Activated naive CD8-positive, alpha-beta T cell (primary cell): ENCODE results near the gene MAGEF1.
"Not testable (repeated sequence)": the region's sequence is repeated elsewhere in the genome, so short reads cannot be mapped to it uniquely, and the experiment has no call there.

ENCODE experiments used
- H3K27ac Mint-ChIP-seq: one replicate; pipeline ENCODE4 v1.8.0; 2021; ENCODE audit warnings: mixed read lengths
- H3K27me3 Mint-ChIP-seq: one replicate; pipeline ENCODE4 v1.8.0; 2021; ENCODE audit warnings: mixed read lengths
- H3K36me3 Mint-ChIP-seq: one replicate; pipeline ENCODE4 v1.8.0; 2021; ENCODE audit warnings: mixed read lengths
- H3K4me1 Mint-ChIP-seq: one replicate; pipeline ENCODE4 v1.8.0; 2021; ENCODE audit warnings: low read depth, mixed read lengths
- H3K4me3 Mint-ChIP-seq: one replicate; pipeline ENCODE4 v1.8.0; 2021; ENCODE audit warnings: mild to moderate bottlenecking, mixed read lengths
- H3K9me3 Mint-ChIP-seq: one replicate; pipeline ENCODE4 v1.8.0; 2021; ENCODE audit warnings: low read depth, mixed read lengths

Gene MAGEF1

GRCh38 chr3:184737063-184737462 is 25.2 kb upstream of the MAGEF1 start:
- H3K9me3 Mint-ChIP-seq: no peaks in the 10 kb centered on the region
- H3K4me3 Mint-ChIP-seq: no peak overlapping the region
- no peaks in the 10 kb centered on the region for H3K4me1 Mint-ChIP-seq
- peaks cover 5% of the 10 kb centered on the region for H3K27me3 Mint-ChIP-seq
- no peaks in the 10 kb centered on the region for H3K36me3 Mint-ChIP-seq
- no peak overlapping the region for H3K27ac Mint-ChIP-seq

GRCh38 chr3:184734903-184735701 is 23.2 kb upstream of the MAGEF1 start:
- no peaks in the 10 kb centered on the region for H3K36me3 Mint-ChIP-seq
- no peaks in the 10 kb centered on the region for H3K9me3 Mint-ChIP-seq
- H3K4me1 Mint-ChIP-seq: no peaks in the 10 kb centered on the region
- no peak overlapping the region for H3K27ac Mint-ChIP-seq
- no peak overlapping the region for H3K4me3 Mint-ChIP-seq
- peaks cover 7% of the 10 kb centered on the region for H3K27me3 Mint-ChIP-seq

GRCh38 chr3:184733971-184734608 is 22.2 kb upstream of the MAGEF1 start:
- H3K4me3 Mint-ChIP-seq: no peak overlapping the region
- H3K36me3 Mint-ChIP-seq: no peaks in the 10 kb centered on the region
- H3K9me3 Mint-ChIP-seq: no peaks in the 10 kb centered on the region
- H3K27me3 Mint-ChIP-seq: peaks cover 7% of the 10 kb centered on the region
- no peak overlapping the region for H3K27ac Mint-ChIP-seq
- no peaks in the 10 kb centered on the region for H3K4me1 Mint-ChIP-seq

- peaks cover 7% of the 10 kb centered on the region for H3K27me3 Mint-ChIP-seq
- H3K27ac Mint-ChIP-seq: no peak overlapping the region
- no peaks in the 10 kb centered on the region for H3K36me3 Mint-ChIP-seq
- no peak overlapping the region for H3K4me3 Mint-ChIP-seq
- no peaks in the 10 kb centered on the region for H3K9me3 Mint-ChIP-seq
- H3K4me1 Mint-ChIP-seq: no peaks in the 10 kb centered on the region
Observed at GRCh38 chr3:184733181-184733580, 21.3 kb upstream of the MAGEF1 start.

GRCh38 chr3:184731786-184732537 is 20.1 kb upstream of the MAGEF1 start:
- no peak overlapping the region for H3K27ac Mint-ChIP-seq
- H3K4me1 Mint-ChIP-seq: no peaks in the 10 kb centered on the region
- H3K4me3 Mint-ChIP-seq: no peak overlapping the region
- H3K27me3 Mint-ChIP-seq: peaks cover 5% of the 10 kb centered on the region
- no peaks in the 10 kb centered on the region for H3K9me3 Mint-ChIP-seq
- H3K36me3 Mint-ChIP-seq: no peaks in the 10 kb centered on the region

GRCh38 chr3:184730924-184731323 is 19.1 kb upstream of the MAGEF1 start:
- no peaks in the 10 kb centered on the region for H3K36me3 Mint-ChIP-seq
- peaks cover 5% of the 10 kb centered on the region for H3K27me3 Mint-ChIP-seq
- no peaks in the 10 kb centered on the region for H3K9me3 Mint-ChIP-seq
- H3K4me1 Mint-ChIP-seq: no peaks in the 10 kb centered on the region
- no peak overlapping the region for H3K4me3 Mint-ChIP-seq
- H3K27ac Mint-ChIP-seq: no peak overlapping the region

- not testable (repeated sequence) for H3K4me1 Mint-ChIP-seq, H3K27ac Mint-ChIP-seq, H3K9me3 Mint-ChIP-seq, H3K36me3 Mint-ChIP-seq, H3K27me3 Mint-ChIP-seq, H3K4me3 Mint-ChIP-seq
Observed at GRCh38 chr3:184729154-184729553, 17.3 kb upstream of the MAGEF1 start.

- Mint-ChIP-seq H3K9me3 (no peaks in the 10 kb centered on the region), H3K4me3 (no peak overlapping the region), H3K4me1 (no peaks in the 10 kb centered on the region), H3K27me3 (peaks cover 1% of the 10 kb centered on the region), H3K36me3 (no peaks in the 10 kb centered on the region), H3K27ac (no peak overlapping the region)
Observed at GRCh38 chr3:184728010-184728527, 16.2 kb upstream of the MAGEF1 start.

GRCh38 chr3:184727357-184728009 is 15.6 kb upstream of the MAGEF1 start:
- no peaks in the 10 kb centered on the region for H3K9me3 Mint-ChIP-seq
- H3K4me3 Mint-ChIP-seq: no peak overlapping the region
- no peaks in the 10 kb centered on the region for H3K36me3 Mint-ChIP-seq
- peaks cover 1% of the 10 kb centered on the region for H3K27me3 Mint-ChIP-seq
- H3K4me1 Mint-ChIP-seq: no peaks in the 10 kb centered on the region
- no peak overlapping the region for H3K27ac Mint-ChIP-seq

GRCh38 chr3:184726497-184726896 is 14.6 kb upstream of the MAGEF1 start:
- H3K4me1 Mint-ChIP-seq: no peaks in the 10 kb centered on the region
- H3K4me3 Mint-ChIP-seq: no peak overlapping the region
- H3K27me3 Mint-ChIP-seq: peaks cover 1% of the 10 kb centered on the region
- no peak overlapping the region for H3K27ac Mint-ChIP-seq
- H3K9me3 Mint-ChIP-seq: no peaks in the 10 kb centered on the region
- H3K36me3 Mint-ChIP-seq: no peaks in the 10 kb centered on the region

- Mint-ChIP-seq H3K4me1 (no peaks in the 10 kb centered on the region), H3K4me3 (no peak overlapping the region), H3K27ac (no peak overlapping the region), H3K36me3 (no peaks in the 10 kb centered on the region), H3K9me3 (no peaks in the 10 kb centered on the region), H3K27me3 (no peaks in the 10 kb centered on the region)
Observed at GRCh38 chr3:184725176-184725719, 13.4 kb upstream of the MAGEF1 start.

GRCh38 chr3:184724699-184725098 is 12.8 kb upstream of the MAGEF1 start:
- Mint-ChIP-seq H3K27ac (no peak overlapping the region), H3K27me3 (no peaks in the 10 kb centered on the region), H3K9me3 (no peaks in the 10 kb centered on the region)

GRCh38 chr3:184719709-184720108 is 7.8 kb upstream of the MAGEF1 start:
- H3K27me3 Mint-ChIP-seq: no peaks in the 10 kb centered on the region
- no peak overlapping the region for H3K27ac Mint-ChIP-seq
- no peaks in the 10 kb centered on the region for H3K9me3 Mint-ChIP-seq
- no peak overlapping the region for H3K4me3 Mint-ChIP-seq
- no peaks in the 10 kb centered on the region for H3K36me3 Mint-ChIP-seq
- H3K4me1 Mint-ChIP-seq: no peaks in the 10 kb centered on the region

More at GRCh38 chr3:184724699-184725098, 12.8 kb upstream of the MAGEF1 start:
- Mint-ChIP-seq H3K4me1 (no peaks in the 10 kb centered on the region), H3K4me3 (no peak overlapping the region), H3K36me3 (no peaks in the 10 kb centered on the region)

- no peak overlapping the region for H3K27ac Mint-ChIP-seq
- no peaks in the 10 kb centered on the region for H3K27me3 Mint-ChIP-seq
Observed at GRCh38 chr3:184718431-184718830, 6.6 kb upstream of the MAGEF1 start.

More at GRCh38 chr3:184718431-184718830, 6.6 kb upstream of the MAGEF1 start:
- H3K36me3 Mint-ChIP-seq: no peaks in the 10 kb centered on the region
- no peaks in the 10 kb centered on the region for H3K9me3 Mint-ChIP-seq
- H3K4me3 Mint-ChIP-seq: no peak overlapping the region
- no peaks in the 10 kb centered on the region for H3K4me1 Mint-ChIP-seq
